Measurements from ENCODE around the gene IGFBP7. TPM values are rescaled to one million over a fixed set of nuclear protein-coding genes. Genes with fewer than 3 reads are reported as not detected.

IGFBP7 gene
- total and polyA plus RNA-seq, 7 experiments from 2014 or later: 0.37 to 16.7 (median 0.80) TPM; not detected in 3

GRCh38 chr4:57109411-57109846 lies 756 bp downstream of the IGFBP7 start:
- H3K27ac Mint-ChIP-seq: no peak overlapping the region
- H3K4me3 ChIP-seq (ENCODE audit: low read length): no peak overlapping the region
- H3K36me3 ChIP-seq (ENCODE audit: control insufficient read depth in 2 of 3, insufficient read depth in 3 of 3, low read length in 3 of 3): no peaks in the 10 kb centered on the region
- H3K27ac ChIP-seq (ENCODE audit: low read depth, low read length): no peak overlapping the region
- peaks cover 56 to 81% (median 76%) of the 10 kb centered on the region in 5 donors for H3K27me3 Mint-ChIP-seq
- H3K9me3 Mint-ChIP-seq: no peaks in the 10 kb centered on the region
- peaks cover 5 to 29% (median 17%) of the 10 kb centered on the region in 7 donors for H3K4me1 Mint-ChIP-seq
- H3K36me3 Mint-ChIP-seq: peaks cover 0 to 3% (median 2%) of the 10 kb centered on the region in 5 donors
- H3K4me3 Mint-ChIP-seq: peak overlapping the region in 8 of 10 donors; percentile 52 to 77 (median 65)
- ChIA-PET POLR2A (no interaction called here), CTCF (no interaction called here)
- peaks cover 0 to 3% of the 10 kb centered on the region in 2 donors for H3K27me3 ChIP-seq (ENCODE audit: control insufficient read depth in 2 of 2, insufficient read depth in 2 of 2, low read length in 2 of 2)
- H3K9me3 ChIP-seq (ENCODE audit: control insufficient read depth in 2 of 3, low read length in 3 of 3): no peaks in the 10 kb centered on the region
- ATAC-seq: no peak
- DNase-seq: no peak
- intact Hi-C loops (cut with micrococcal nuclease): no loop called here
- H3K4me1 ChIP-seq (ENCODE audit: control insufficient read depth in 2 of 2, insufficient read depth in 2 of 2, low read length in 2 of 2): no peaks in the 10 kb centered on the region

DNA sequence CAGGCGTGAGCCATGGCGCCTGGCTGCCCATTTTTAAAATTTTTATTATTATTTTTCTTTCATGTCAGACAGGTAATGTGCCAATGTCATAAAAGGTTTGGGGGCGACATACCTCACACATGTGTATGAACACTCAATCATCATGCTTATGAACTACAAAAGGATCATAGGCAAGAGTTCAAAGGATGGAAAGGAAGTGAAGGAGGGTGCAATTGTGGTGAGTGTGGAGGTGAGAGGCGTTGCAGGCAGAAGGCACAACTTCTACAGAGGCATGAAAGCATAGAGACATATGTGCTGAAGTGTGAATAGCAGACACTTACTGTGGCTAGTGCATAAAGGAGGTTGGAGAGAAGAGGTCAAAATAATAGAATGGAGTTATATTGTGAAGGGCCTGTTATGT lies 4.0 kb downstream of the IGFBP7 start:
- H3K4me1 ChIP-seq (ENCODE audit: control insufficient read depth in 2 of 2, insufficient read depth in 2 of 2, low read length in 2 of 2): no peaks in the 10 kb centered on the region
- no peak overlapping the region for H3K4me3 ChIP-seq (ENCODE audit: low read length)
- DNase-seq: no peak
- H3K9me3 ChIP-seq (ENCODE audit: control insufficient read depth in 2 of 3, low read length in 3 of 3): no peaks in the 10 kb centered on the region
- H3K36me3 ChIP-seq (ENCODE audit: control insufficient read depth in 2 of 3, insufficient read depth in 3 of 3, low read length in 3 of 3): no peaks in the 10 kb centered on the region
- Mint-ChIP-seq H3K9me3 (no peaks in the 10 kb centered on the region), H3K4me3 (no peak overlapping the region), H3K36me3 (peaks cover 0 to 3% (median 2%) of the 10 kb centered on the region in 5 donors), H3K4me1 (peaks cover 5 to 18% (median 13%) of the 10 kb centered on the region in 7 donors), H3K27me3 (peaks cover 37 to 60% (median 52%) of the 10 kb centered on the region in 5 donors), H3K27ac (no peak overlapping the region)
- H3K27me3 ChIP-seq (ENCODE audit: control insufficient read depth in 2 of 2, insufficient read depth in 2 of 2, low read length in 2 of 2): peaks cover 0 to 3% of the 10 kb centered on the region in 2 donors
- ChIA-PET CTCF (no interaction called here), POLR2A (no interaction called here)
- H3K27ac ChIP-seq (ENCODE audit: low read depth, low read length): no peak overlapping the region
- intact Hi-C loops (cut with micrococcal nuclease): no loop called here
- ATAC-seq: no peak

DNA sequence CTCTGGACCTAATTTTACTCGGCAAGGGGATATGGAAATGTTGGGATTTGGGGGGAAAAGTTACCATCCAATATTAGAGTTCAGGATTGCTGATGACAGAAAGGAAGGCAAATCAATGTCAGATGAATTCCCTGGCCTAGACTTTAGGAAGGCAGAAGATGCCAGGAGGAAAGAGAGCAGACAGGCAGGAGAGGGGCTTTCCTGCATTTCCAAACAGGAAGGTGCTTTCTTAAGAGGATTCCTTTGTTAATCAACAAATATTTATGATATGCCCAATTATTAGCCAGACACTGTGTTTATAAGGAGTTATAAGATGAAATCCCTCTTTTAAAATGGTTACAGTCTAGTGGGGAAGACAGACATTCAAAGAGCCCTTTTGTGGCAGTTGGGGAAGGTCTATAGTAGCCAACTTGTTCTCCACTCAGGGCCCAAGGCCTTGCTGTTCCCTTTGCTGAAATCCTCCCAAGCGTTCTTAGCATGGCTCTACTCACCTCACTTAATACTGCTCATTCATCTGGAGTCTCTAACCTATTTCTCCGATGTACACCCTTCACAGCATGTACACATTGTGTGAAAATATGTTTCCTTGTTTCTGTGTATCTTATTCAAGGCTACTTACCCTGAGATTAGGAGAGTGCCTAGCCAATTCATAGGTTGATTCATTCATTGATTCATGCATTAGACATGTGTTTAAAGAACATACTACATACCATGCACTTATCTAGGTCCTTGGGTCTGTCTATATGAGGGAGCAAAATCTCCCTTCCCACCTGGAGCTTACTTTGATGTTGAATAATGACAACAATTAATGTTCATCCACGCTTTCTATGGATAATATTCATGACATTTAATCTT lies 5.3 kb downstream of the IGFBP7 start:
- no peaks in the 10 kb centered on the region for H3K9me3 Mint-ChIP-seq
- Histone ChIP-seq H3K4me1 (ENCODE audit: control insufficient read depth in 2 of 2, insufficient read depth in 2 of 2, low read length in 2 of 2) (no peaks in the 10 kb centered on the region), H3K27me3 (ENCODE audit: control insufficient read depth in 2 of 2, insufficient read depth in 2 of 2, low read length in 2 of 2) (peaks cover 0 to 3% of the 10 kb centered on the region in 2 donors), H3K4me3 (ENCODE audit: low read length) (no peak overlapping the region), H3K9me3 (ENCODE audit: control insufficient read depth in 2 of 3, low read length in 3 of 3) (no peaks in the 10 kb centered on the region), H3K36me3 (ENCODE audit: control insufficient read depth in 2 of 3, insufficient read depth in 3 of 3, low read length in 3 of 3) (no peaks in the 10 kb centered on the region), H3K27ac (ENCODE audit: low read depth, low read length) (no peak overlapping the region)
- DNase-seq: no peak
- no peak overlapping the region for H3K27ac Mint-ChIP-seq
- intact Hi-C loops (cut with micrococcal nuclease): no loop called here
- peaks cover 29 to 54% (median 44%) of the 10 kb centered on the region in 5 donors for H3K27me3 Mint-ChIP-seq
- ATAC-seq: no peak
- no peak overlapping the region for H3K4me3 Mint-ChIP-seq
- H3K4me1 Mint-ChIP-seq: peaks cover 0 to 10% (median 5%) of the 10 kb centered on the region in 7 donors
- ChIA-PET CTCF (no interaction called here), POLR2A (no interaction called here)
- H3K36me3 Mint-ChIP-seq: peaks cover 0 to 2% (median 0%) of the 10 kb centered on the region in 5 donors

DNA sequence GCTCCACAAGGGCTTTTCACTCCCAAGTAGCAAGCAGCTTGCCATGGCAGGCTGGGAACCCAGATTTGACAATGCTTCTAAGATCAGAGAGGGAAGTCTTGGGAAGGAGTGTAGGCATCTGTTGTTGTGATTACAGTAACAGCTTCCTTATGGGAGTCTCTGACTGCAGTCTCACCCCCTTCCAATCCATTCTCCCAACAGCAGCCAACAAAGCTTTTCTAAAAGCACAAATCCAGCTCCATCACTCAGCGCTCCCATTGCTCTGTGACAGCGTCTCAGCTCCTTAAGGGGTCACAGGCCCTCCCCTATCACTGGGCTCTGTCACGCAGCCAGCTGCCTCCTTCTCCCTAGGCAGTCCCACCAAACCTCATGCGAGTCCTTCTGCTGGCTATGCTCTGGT lies 7.1 kb downstream of the IGFBP7 start:
- H3K9me3 Mint-ChIP-seq: no peaks in the 10 kb centered on the region
- H3K27ac Mint-ChIP-seq: no peak overlapping the region
- intact Hi-C loops (cut with micrococcal nuclease): no loop called here
- no peak overlapping the region for H3K4me3 Mint-ChIP-seq
- H3K4me1 ChIP-seq (ENCODE audit: control insufficient read depth in 2 of 2, insufficient read depth in 2 of 2, low read length in 2 of 2): no peaks in the 10 kb centered on the region
- CTCF ChIA-PET: interaction anchor here (1.4 kb wide), 1 partner anchor 9 kb away, joined by 3 read pairs; no protein-coding TSS in a partner anchor
- H3K27ac ChIP-seq (ENCODE audit: low read depth, low read length): no peak overlapping the region
- H3K27me3 Mint-ChIP-seq: peaks cover 18 to 46% (median 30%) of the 10 kb centered on the region in 5 donors
- DNase-seq (no peak), ATAC-seq (no peak)
- POLR2A ChIA-PET: no interaction called here
- H3K4me1 Mint-ChIP-seq: peaks cover 0 to 5% (median 2%) of the 10 kb centered on the region in 7 donors
- no peak overlapping the region for H3K4me3 ChIP-seq (ENCODE audit: low read length)
- no peaks in the 10 kb centered on the region for H3K27me3 ChIP-seq (ENCODE audit: control insufficient read depth in 2 of 2, insufficient read depth in 2 of 2, low read length in 2 of 2)
- H3K36me3 ChIP-seq (ENCODE audit: control insufficient read depth in 2 of 3, insufficient read depth in 3 of 3, low read length in 3 of 3): no peaks in the 10 kb centered on the region
- no peaks in the 10 kb centered on the region for H3K9me3 ChIP-seq (ENCODE audit: control insufficient read depth in 2 of 3, low read length in 3 of 3)
- no peaks in the 10 kb centered on the region for H3K36me3 Mint-ChIP-seq

DNA sequence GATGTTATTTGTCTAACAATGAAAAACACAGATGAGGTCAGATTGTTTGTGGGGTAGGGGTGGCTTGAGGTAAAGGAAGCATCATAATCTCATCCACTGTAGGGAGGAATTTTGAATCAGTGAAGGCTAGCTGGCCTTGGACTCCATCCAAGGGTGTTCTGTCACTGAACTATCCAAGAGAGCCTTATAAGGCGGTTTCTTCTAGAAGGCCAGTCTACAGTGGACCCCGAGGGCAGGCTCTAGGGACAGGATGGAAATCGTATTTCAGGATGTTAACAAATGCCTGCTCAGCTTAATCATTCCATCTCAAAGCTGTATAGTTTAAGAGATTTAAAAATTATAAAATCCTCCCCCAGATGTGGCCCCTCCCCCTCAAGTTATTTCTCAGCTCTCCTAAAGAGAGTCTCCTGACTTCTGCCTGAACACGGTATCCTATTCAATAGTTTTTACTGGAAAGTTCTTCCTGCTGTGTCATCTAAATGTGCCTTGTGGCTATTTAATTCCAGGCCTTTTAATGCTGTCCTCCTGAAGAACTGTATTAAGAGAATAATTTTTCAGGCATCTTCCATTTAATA lies 8.0 kb downstream of the IGFBP7 start:
- H3K27ac Mint-ChIP-seq: no peak overlapping the region
- no peak overlapping the region for H3K4me3 Mint-ChIP-seq
- CTCF ChIA-PET: no interaction called here
- H3K36me3 ChIP-seq (ENCODE audit: control insufficient read depth in 2 of 3, insufficient read depth in 3 of 3, low read length in 3 of 3): no peaks in the 10 kb centered on the region
- POLR2A ChIA-PET: no interaction called here
- ATAC-seq (no peak), DNase-seq (no peak)
- H3K36me3 Mint-ChIP-seq: no peaks in the 10 kb centered on the region
- intact Hi-C loops (cut with micrococcal nuclease): no loop called here
- H3K4me1 ChIP-seq (ENCODE audit: control insufficient read depth in 2 of 2, insufficient read depth in 2 of 2, low read length in 2 of 2): no peaks in the 10 kb centered on the region
- no peaks in the 10 kb centered on the region for H3K27me3 ChIP-seq (ENCODE audit: control insufficient read depth in 2 of 2, insufficient read depth in 2 of 2, low read length in 2 of 2)
- no peaks in the 10 kb centered on the region for H3K9me3 Mint-ChIP-seq
- no peaks in the 10 kb centered on the region for H3K9me3 ChIP-seq (ENCODE audit: control insufficient read depth in 2 of 3, low read length in 3 of 3)
- peaks cover 13 to 40% (median 24%) of the 10 kb centered on the region in 5 donors for H3K27me3 Mint-ChIP-seq
- H3K27ac ChIP-seq (ENCODE audit: low read depth, low read length): no peak overlapping the region
- no peak overlapping the region for H3K4me3 ChIP-seq (ENCODE audit: low read length)
- peaks cover 0 to 5% (median 2%) of the 10 kb centered on the region in 7 donors for H3K4me1 Mint-ChIP-seq

GRCh38 chr4:57100979-57101651 lies 9.1 kb downstream of the IGFBP7 start:
- Mint-ChIP-seq H3K27me3 (peaks cover 8 to 36% (median 21%) of the 10 kb centered on the region in 5 donors), H3K9me3 (no peaks in the 10 kb centered on the region), H3K36me3 (no peaks in the 10 kb centered on the region), H3K4me3 (no peak overlapping the region), H3K4me1 (peaks cover 0 to 5% (median 0%) of the 10 kb centered on the region in 7 donors), H3K27ac (no peak overlapping the region)
- ATAC-seq (no peak), DNase-seq (no peak)
- Histone ChIP-seq H3K4me3 (ENCODE audit: low read length) (no peak overlapping the region), H3K4me1 (ENCODE audit: control insufficient read depth in 2 of 2, insufficient read depth in 2 of 2, low read length in 2 of 2) (no peaks in the 10 kb centered on the region), H3K27me3 (ENCODE audit: control insufficient read depth in 2 of 2, insufficient read depth in 2 of 2, low read length in 2 of 2) (no peaks in the 10 kb centered on the region), H3K9me3 (ENCODE audit: control insufficient read depth in 2 of 3, low read length in 3 of 3) (no peaks in the 10 kb centered on the region), H3K36me3 (ENCODE audit: control insufficient read depth in 2 of 3, insufficient read depth in 3 of 3, low read length in 3 of 3) (no peaks in the 10 kb centered on the region), H3K27ac (ENCODE audit: low read depth, low read length) (no peak overlapping the region)
- intact Hi-C loops (cut with micrococcal nuclease): no loop called here
- POLR2A ChIA-PET: no interaction called here
- CTCF ChIA-PET: no interaction called here

Data from naive thymus-derived CD4-positive, alpha-beta T cell (primary cell).